Right hindlimb (tissue), 1 donor: ENCODE measurements around the gene AKAP5.

ENCODE experiments used
- DNase-seq: peaks from one replicate; pipeline ENCODE4 v3.0.0-alpha.2; 2018

AKAP5 gene

GRCh38 chr14:64465191-64465822, at the start of gene AKAP5:
TSS of gene AKAP5 (plus strand) at chr14:64465499. CDS start at chr14:64468395, 2,896 bp downstream.
- DNase-seq, result peak; percentile 71

GRCh38 chr14:64416348-64416932, 48.9 kb upstream of the AKAP5 start:
- no peak for DNase-seq

- no peak for DNase-seq
These were observed 48.1 kb upstream of the AKAP5 start for GRCh38 chr14:64417055-64417770.

GRCh38 chr14:64417771-64418125, 47.6 kb upstream of the AKAP5 start:
- no peak for DNase-seq

- no peak for DNase-seq
These were observed 46.3 kb upstream of the AKAP5 start for GRCh38 chr14:64419003-64419402.

GRCh38 chr14:64421166-64421565, 44.1 kb upstream of the AKAP5 start:
- DNase-seq, result no peak

GRCh38 chr14:64422005-64422404, 43.3 kb upstream of the AKAP5 start:
- no peak for DNase-seq

GRCh38 chr14:64422756-64423155, 42.5 kb upstream of the AKAP5 start:
- DNase-seq, result no peak

GRCh38 chr14:64423987-64424386, 41.3 kb upstream of the AKAP5 start:
- no peak for DNase-seq

- no peak for DNase-seq
These were observed 30.8 kb upstream of the AKAP5 start for GRCh38 chr14:64434528-64434927.

GRCh38 chr14:64438181-64438841, 27.0 kb upstream of the AKAP5 start:
- no peak for DNase-seq

- no peak for DNase-seq
These were observed 26.2 kb upstream of the AKAP5 start for GRCh38 chr14:64439141-64439540.

- no peak for DNase-seq
These were observed 24.8 kb upstream of the AKAP5 start for GRCh38 chr14:64440494-64440893.

- DNase-seq, result no peak
These were observed 22.9 kb upstream of the AKAP5 start for GRCh38 chr14:64442300-64442988.

- no peak for DNase-seq
These were observed 21.2 kb upstream of the AKAP5 start for GRCh38 chr14:64444140-64444539.

- no peak for DNase-seq
These were observed 20.1 kb upstream of the AKAP5 start for GRCh38 chr14:64444984-64445845.

- no peak for DNase-seq
These were observed 17.2 kb upstream of the AKAP5 start for GRCh38 chr14:64447876-64448670.

- no peak for DNase-seq
These were observed 15.0 kb upstream of the AKAP5 start for GRCh38 chr14:64450255-64450654.

- no peak for DNase-seq
These were observed 10.6 kb upstream of the AKAP5 start for GRCh38 chr14:64454671-64455070.

GRCh38 chr14:64459405-64460136, 5.7 kb upstream of the AKAP5 start:
- no peak for DNase-seq

GRCh38 chr14:64461221-64461620, 4.1 kb upstream of the AKAP5 start:
- no peak for DNase-seq
